AG09319 (cell line): Measurements from ENCODE around the gene USE1.

Source experiments
- DNase-seq: peaks from one replicate; pipeline ENCODE4 v3.0.0-alpha.2; 2010; ENCODE audit warnings: low read depth; ENCODE audit errors: extremely low read depth
- TF ChIP-seq, protein P1 (sequence below): IDR thresholded peaks from 2 replicates; pipeline ENCODE4 v1.5.1; 2011; ENCODE audit warnings: low read depth, mild to moderate bottlenecking, inconsistent platforms, low read length, moderate library complexity

USE1 gene

DNA sequence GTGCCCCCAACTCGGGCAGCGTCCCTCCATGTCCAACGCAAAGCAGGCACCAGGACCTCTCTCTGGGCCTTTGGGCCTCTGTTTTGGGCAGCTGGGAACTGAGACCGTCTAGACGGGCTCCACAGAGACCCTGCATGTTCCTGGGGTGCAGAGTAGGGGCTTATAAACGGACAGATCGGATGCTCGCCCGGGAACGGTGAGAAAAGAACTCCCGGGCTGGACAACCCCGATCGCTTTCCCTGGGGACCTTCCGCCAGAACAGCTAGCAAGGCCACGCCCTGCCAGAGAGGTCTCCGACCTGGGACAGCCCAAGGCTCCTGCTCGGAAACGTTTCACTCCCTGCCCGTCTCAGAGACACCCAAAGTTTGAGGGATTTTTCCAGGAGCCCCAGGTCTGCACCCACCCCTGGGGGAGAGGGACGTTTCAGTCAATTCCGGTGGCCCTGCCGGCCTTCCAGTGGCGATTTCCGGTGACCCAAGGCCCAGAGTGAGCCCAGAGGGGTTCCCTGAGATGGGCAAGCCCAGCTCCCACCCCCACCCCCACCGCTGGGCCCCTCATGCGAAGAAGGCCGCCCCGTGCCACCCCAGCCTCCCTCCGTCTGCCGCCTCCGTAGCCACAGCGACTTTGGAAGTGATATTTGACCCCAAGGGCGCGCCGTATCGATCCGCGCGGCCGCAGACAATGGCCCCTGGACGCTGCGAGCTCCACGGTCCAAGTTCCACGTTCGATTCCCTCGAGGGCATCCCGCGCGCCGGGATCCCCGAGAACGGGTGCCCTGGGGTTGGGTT lies 28.9 kb downstream of the USE1 start:
- TF ChIP-seq, protein P1, sequence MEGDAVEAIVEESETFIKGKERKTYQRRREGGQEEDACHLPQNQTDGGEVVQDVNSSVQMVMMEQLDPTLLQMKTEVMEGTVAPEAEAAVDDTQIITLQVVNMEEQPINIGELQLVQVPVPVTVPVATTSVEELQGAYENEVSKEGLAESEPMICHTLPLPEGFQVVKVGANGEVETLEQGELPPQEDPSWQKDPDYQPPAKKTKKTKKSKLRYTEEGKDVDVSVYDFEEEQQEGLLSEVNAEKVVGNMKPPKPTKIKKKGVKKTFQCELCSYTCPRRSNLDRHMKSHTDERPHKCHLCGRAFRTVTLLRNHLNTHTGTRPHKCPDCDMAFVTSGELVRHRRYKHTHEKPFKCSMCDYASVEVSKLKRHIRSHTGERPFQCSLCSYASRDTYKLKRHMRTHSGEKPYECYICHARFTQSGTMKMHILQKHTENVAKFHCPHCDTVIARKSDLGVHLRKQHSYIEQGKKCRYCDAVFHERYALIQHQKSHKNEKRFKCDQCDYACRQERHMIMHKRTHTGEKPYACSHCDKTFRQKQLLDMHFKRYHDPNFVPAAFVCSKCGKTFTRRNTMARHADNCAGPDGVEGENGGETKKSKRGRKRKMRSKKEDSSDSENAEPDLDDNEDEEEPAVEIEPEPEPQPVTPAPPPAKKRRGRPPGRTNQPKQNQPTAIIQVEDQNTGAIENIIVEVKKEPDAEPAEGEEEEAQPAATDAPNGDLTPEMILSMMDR = no peak
- DNase-seq = no peak

DNA sequence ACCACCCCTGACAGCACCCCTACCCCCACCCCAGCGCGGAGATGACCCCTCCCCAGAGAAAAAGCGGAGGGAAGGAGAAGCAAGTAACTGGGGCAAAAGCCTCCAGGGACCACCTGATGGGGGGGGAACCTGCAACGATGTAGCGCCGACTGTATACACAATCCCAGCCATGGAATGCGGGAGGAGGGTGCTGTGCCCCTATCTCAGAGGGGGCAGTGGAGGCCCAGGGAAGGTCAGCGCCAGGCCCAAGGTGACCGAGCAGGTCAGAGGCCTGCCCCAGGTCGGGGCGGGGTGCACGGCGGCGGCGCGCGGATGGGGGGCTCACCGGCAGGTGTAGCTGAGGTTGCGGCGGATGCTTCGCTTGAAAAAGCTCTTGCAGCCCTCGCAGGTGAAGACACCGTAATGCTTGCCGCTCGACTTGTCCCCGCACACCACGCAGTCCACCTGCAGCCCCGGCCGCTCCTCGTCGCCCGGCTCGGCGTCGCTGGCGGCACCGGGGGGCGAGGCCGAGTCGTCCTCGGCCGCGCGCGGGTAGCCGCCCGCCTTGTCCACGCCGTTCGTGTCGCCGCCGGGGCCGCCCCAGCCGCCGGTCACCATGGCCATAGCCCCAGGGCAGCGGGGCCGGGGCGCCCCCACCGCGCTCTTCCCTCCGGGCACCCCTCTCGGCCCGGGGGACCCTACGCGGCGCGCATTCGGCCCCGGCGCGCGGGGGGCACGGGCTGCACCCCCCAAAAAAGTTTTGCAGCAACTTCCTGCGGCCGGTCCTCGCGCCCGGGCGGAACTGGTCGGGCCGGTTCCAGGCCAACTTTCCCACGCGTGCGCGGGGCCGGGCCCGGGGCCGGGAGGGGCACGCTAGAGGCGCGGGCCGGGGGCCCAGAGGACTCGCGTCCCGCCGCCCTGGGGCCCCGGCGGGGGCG lies 29.7 kb downstream of the USE1 start:
- TF ChIP-seq, protein P1 = no peak
- no peak for DNase-seq

DNA sequence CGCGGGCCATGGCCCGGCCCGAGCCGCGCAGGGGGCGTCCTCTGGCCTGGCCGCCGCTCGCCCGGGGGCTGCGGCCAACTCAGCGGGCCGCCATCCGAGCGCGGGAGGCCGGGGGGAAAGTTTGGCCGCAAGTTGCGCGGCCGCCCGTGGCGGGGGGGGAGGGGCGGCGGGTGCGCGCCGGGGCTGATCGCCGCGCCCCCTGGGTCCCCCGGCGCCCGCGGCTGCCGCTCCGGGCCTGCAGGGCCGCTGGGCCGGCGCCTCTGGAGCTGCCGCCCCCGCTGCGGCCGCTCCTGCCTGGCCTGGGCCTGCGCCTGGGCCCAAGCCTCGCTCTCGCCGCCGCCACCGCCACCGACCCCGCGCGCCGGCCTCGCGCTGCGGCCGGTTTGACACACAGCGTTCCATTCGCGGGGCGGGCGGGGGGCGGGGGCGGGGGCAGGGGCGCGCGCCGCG lies 30.4 kb downstream of the USE1 start, which contains the start of gene NR2F6:
Gene NR2F6, minus strand, starts transcription at position 385 of the 450 bp plus-strand sequence. CDS start 699 bp downstream, outside the sequence.
- TF ChIP-seq, protein P1 = no peak
- no peak for DNase-seq

DNA sequence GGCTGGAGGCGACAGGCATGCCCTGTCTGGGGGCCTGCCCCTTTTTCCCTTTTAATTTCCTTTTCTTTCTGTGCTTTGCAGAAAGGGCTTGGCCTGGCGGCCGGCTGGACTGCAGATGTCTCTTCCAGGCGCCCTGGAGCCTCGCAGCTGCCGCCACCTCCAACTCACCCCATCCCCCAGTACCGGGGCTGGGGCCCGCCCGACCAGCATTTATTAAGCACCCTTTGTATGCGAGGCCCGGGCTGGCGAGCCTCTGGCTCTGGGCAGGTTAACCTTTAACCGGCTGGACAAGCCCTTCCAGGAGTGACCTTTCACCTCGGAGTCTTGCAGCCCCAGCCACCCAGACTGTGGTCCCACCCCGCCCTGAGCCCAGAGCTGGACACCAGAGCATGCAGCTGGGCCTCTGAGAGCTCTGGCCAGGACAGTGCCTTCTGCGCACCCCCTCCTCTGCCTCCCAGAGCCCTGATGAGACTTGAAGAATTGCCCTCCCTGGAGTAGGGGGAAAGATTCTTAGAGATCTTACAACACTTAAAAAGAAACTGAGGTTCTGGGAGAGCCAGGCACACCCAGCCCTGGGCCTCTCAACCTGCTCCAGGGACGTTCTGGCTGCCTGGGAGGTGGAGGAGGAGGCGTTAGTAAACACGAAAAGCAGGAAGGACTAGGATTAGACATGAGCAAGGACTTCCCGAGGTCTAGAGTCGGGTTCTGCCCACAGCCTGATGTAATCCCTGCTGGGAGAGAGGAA lies 31.7 kb downstream of the USE1 start:
- TF ChIP-seq, protein P1 = no peak
- DNase-seq = no peak

GRCh38 chr19:17248011-17248776 lies 33.0 kb downstream of the USE1 start:
- TF ChIP-seq, protein P1 = no peak
- no peak for DNase-seq

DNA sequence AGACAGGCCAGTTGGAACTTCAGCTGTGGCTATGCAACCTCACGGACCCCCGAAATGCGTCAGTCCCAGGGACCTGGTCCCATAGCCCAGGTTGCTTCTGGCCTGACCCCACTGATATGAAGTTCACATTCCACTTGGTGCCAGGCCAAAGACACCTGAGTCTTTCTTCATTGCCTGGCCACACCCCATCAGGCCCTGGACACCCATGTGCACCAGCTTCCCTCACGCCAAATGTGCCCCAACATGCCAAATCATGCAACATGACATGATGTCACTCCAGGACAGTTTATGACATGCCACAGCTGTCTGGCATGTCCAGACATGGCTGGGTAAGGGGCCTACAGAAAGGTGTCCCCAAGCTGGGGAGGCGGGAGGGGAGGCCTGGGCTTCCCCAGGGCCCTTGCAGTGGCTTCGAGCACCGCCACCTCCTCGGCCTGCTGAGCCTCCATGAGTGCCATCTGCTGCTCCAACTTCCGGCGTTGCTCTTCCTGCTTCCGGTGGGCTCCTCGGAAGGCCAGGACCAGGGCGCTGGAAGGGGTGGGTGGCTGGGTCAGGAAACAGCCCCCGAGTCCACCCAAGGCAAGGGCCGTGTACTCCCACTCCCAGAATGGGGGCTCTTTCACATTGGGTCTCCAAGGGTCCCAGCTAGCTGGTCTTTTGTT lies 34.9 kb downstream of the USE1 start:
- TF ChIP-seq, protein P1 = no peak
- no peak for DNase-seq
